ENCODE data around the gene FBF1. TPM values are rescaled to one million over a fixed set of nuclear protein-coding genes. Genes with fewer than 3 reads are reported as not detected.
"Not testable (repeated sequence)": the region's sequence is repeated elsewhere in the genome, so short reads cannot be mapped to it uniquely, and the experiment has no call there.

FBF1 gene
- total RNA-seq, 2 donors from 2014 or later, result 13.3 to 20.6 TPM

GRCh38 chr17:75876190-75876937, 64.5 kb downstream of the FBF1 start:
- peak; percentile 42 to 66 for ATAC-seq
- no peaks in the 10 kb centered on the region for H3K9me3 Mint-ChIP-seq
- peak overlapping the region; percentile 84 to 92 for H3K27ac Mint-ChIP-seq
- H3K36me3 Mint-ChIP-seq, result peaks cover 0 to 15% of the 10 kb centered on the region in 2 donors
- DNase-seq (ENCODE audit: low spot score in 2 of 2), result peak; percentile 65 to 76

GRCh38 chr17:75875940-75876189, 65.0 kb downstream of the FBF1 start:
- no peak for DNase-seq (ENCODE audit: low spot score in 2 of 2)
- no peak for ATAC-seq
- Mint-ChIP-seq H3K27ac (peak overlapping the region; percentile 44 to 84), H3K36me3 (peaks cover 0 to 15% of the 10 kb centered on the region in 2 donors), H3K9me3 (no peaks in the 10 kb centered on the region)

- H3K27ac Mint-ChIP-seq, result peak overlapping the region; percentile 44 to 84
- peaks cover 0 to 15% of the 10 kb centered on the region in 2 donors for H3K36me3 Mint-ChIP-seq
- no peak for DNase-seq (ENCODE audit: low spot score in 2 of 2)
- no peaks in the 10 kb centered on the region for H3K9me3 Mint-ChIP-seq
- no peak for ATAC-seq
Measured at GRCh38 chr17:75875182-75875939, 65.5 kb downstream of the FBF1 start.

GRCh38 chr17:75874323-75875181, 66.3 kb downstream of the FBF1 start:
- no peaks in the 10 kb centered on the region for H3K9me3 Mint-ChIP-seq
- no peak for DNase-seq (ENCODE audit: low spot score in 2 of 2)
- H3K27ac Mint-ChIP-seq, result peak overlapping the region in 1 of 2 donors; percentile 42
- peaks cover 0 to 15% of the 10 kb centered on the region in 2 donors for H3K36me3 Mint-ChIP-seq
- no peak for ATAC-seq

- peaks cover 0 to 15% of the 10 kb centered on the region in 2 donors for H3K36me3 Mint-ChIP-seq
- DNase-seq (ENCODE audit: low spot score in 2 of 2) (no peak), ATAC-seq (no peak)
- H3K27ac Mint-ChIP-seq, result peak overlapping the region in 1 of 2 donors; percentile 64
- H3K9me3 Mint-ChIP-seq, result no peaks in the 10 kb centered on the region
Measured at GRCh38 chr17:75873587-75874322, 67.1 kb downstream of the FBF1 start.

DNA sequence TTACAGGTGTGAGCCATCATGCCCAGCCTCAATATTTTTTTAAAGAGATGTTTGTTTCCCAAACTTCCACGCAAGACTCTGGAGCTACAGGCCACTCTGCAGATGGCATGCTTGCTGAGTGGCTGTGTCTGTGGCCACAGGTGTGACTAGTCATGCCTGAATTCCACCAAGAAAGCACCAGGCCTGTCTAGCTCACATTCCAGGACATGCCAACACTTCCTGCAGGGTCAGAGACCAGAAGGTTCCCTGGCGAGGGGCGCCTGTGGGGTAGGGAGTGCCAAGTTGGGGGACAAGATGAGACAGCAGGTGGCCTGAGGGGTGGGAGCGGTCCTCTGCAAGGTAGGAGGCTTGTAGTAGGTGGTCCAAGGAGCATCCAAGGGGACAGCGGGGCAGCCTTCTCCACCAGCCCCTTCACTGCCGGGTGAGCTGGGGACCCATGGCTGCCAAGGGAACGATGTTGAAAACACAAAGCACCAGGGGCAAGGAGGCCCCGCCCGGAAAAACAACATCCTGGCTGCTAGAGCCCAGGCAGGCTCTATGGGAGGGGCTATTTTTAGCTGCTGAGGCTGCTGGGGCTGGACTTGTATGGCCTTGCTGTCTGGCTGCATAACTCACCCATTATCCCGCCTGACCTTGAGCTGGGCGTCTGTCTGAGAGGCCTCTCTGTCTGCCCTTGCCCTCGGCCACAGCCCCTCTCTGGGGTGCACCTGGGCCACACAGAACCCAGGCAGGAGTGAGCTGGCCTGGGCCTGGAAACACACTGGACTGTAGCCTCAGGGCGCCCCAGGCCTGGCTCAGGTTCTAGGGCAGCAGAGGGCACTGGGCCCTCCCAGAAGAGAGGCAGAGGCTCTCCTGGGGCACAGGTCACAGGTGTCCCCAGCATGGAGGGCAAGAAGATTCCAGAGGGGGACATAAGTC, 68.1 kb downstream of the FBF1 start:
- H3K36me3 Mint-ChIP-seq, result peaks cover 0 to 13% of the 10 kb centered on the region in 2 donors
- H3K27ac Mint-ChIP-seq, result peak overlapping the region; percentile 64 to 92
- H3K9me3 Mint-ChIP-seq, result no peaks in the 10 kb centered on the region
- no peak for DNase-seq (ENCODE audit: low spot score in 2 of 2)
- no peak for ATAC-seq

DNA sequence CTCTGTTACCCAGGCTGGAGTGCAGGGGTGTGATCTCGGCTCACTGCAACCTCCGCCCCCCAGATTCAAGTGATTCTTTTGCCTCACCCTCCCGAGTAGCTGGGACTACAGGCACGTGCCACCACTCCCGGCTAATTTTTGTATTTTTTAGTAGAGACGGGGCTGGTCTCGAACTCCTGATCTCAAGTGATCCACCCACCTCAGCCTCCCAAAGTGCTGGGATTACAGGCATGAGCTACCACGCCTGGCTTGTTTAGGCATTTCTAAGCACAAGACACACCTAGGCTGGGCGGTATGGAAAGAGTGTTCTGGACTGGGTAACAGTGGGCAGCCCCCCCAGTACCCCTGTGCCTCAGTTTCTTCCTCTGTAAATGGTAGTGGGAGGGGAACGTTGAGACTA, 70.6 kb downstream of the FBF1 start:
- DNase-seq (ENCODE audit: low spot score in 2 of 2); ATAC-seq; H3K9me3 Mint-ChIP-seq; H3K36me3 Mint-ChIP-seq; H3K27ac Mint-ChIP-seq: not testable (repeated sequence)

DNA sequence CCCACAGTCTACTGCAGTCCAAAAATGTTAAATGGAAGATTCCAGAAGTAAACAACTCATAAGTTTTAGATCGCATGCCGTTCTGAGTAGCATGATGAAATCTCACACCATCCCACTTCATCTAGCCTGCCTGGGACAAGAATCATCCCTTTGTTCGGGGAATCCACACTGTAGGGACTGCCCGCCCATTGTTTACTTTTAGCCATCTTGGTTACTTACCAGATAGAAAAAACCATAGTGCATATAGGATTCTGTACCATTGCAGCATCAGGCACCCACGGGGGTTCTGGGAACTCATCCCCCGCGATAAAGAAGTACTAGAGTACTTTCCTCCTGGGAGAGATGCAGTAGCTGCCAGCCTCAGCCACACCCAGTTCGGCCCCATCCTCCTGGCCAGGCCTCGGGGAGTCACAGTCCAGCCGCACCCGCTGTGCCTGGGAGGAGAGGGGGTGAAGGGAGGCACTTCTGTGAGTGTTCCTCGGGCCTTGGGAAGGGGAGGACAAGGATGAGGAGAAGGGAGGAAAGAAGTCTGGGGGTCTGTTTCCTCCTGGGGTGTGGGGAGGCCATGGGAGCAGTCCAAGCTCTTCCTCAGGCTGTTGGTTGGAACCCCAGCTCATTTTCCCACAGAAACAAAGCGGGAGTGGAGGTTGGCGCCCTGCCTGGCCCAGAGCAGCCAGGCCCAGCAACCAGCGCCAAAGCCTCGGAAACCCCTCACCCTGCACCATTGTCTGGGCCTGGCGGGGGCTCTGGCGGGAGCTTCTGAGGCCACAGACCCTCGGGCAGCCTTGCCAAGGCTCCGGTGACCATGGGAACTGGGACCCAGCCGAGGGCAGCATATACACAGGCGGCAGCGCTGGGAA, 71.3 kb downstream of the FBF1 start:
- no peak overlapping the region for H3K27ac Mint-ChIP-seq
- no peaks in the 10 kb centered on the region for H3K36me3 Mint-ChIP-seq
- no peak for ATAC-seq
- DNase-seq (ENCODE audit: low spot score in 2 of 2), result no peak
- H3K9me3 Mint-ChIP-seq, result no peaks in the 10 kb centered on the region

DNA sequence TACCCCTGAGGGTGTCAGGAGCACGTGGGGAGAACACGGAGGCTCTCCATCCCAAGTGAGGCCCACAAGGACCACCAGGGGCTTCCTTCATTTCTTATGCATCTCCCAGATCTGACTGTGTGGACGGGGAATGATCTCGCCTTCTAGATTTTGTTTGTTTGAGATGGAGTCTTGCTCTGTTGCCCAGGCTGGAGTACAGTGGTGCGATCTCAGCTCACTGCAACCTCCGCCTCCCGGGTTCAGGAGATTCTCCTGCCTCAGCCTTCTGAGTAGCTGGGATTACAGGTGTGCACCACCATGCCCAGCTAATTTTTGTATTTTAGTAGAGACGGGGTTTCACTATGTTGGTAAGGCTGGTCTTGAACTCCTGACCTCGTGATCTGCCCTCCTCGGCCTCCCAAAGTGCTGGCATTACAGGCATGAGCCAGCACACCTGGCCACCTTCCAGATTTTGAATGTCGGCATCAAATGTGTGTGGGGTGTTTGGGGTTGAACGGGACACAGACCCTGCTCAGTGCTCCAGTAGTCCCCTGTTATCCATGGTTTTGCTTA, 72.0 kb downstream of the FBF1 start:
- peak overlapping the region in 1 of 2 donors; percentile 35 for H3K27ac Mint-ChIP-seq
- not testable (repeated sequence) for DNase-seq (ENCODE audit: low spot score in 2 of 2); H3K36me3 Mint-ChIP-seq; ATAC-seq; H3K9me3 Mint-ChIP-seq

DNA sequence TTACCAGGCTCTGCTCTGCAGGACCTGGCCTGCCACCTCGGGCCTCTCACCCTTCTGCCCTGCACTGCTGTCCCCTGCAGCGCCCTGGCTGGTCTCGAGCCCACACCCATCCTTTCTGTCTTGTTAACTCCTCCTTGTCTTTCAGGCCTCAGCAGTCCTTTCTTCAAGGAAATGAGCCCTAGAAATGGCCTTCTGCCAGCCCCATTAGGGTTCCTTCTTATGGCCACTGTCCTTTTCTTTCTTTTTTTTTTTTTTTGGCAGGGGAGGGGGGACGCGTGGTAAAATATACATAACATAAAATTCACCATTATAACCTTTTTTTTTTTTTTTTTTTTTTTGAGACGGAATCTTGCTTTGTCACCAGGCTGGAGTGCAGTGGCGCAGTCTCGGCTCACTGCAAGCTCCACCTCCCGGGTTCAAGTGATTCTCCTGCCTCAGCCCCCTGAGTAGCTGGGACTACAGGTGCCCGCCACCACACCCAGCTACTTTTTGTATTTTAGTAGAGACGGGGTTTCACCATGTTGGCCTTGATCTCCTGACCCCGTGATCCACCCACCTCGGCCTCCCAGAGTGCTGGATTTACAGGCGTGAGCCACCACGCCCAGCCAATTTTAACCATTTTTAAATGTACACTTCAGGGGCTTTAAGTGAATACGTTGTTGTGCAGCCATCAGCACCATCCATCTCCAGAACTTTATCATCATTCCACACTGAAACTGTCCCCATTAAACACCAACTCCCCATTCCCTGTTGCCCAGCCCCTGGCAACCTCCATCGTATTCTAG, 75.2 kb downstream of the FBF1 start:
- not testable (repeated sequence) for H3K9me3 Mint-ChIP-seq; H3K36me3 Mint-ChIP-seq; ATAC-seq; DNase-seq (ENCODE audit: low spot score in 2 of 2)
- peak overlapping the region in 1 of 2 donors; percentile 72 for H3K27ac Mint-ChIP-seq

DNA sequence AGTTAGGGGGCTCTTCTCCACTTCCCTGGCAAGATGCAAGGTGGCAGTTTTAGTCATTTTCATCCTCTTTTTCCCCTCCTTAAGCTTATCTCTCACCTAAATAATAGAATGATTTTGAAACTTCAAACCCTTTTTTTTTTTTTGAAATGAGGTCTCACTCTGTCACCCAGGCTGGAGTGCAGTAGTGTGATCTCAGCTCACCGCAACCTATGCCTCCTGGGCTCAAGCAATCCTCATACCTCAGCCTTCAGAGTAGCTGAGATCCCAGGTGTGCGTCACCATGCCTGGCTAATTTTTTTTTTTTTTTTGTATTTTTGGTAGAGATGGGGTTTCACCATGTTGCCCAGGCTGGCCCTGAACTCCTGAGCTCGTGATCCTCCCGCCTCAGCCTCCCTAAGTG, 76.0 kb downstream of the FBF1 start:
- H3K9me3 Mint-ChIP-seq; H3K36me3 Mint-ChIP-seq; DNase-seq (ENCODE audit: low spot score in 2 of 2): not testable (repeated sequence)
- ATAC-seq, result peak; percentile 59 to 80
- peak overlapping the region in 1 of 2 donors; percentile 72 for H3K27ac Mint-ChIP-seq

GRCh38 chr17:75864448-75864871, 76.4 kb downstream of the FBF1 start:
- Mint-ChIP-seq H3K27ac (peak overlapping the region; percentile 65 to 72), H3K9me3 (no peaks in the 10 kb centered on the region), H3K36me3 (no peaks in the 10 kb centered on the region)
- peak; percentile 72 to 80 for ATAC-seq
- DNase-seq (ENCODE audit: low spot score in 2 of 2), result peak in 1 of 2 donors; percentile 36

DNA sequence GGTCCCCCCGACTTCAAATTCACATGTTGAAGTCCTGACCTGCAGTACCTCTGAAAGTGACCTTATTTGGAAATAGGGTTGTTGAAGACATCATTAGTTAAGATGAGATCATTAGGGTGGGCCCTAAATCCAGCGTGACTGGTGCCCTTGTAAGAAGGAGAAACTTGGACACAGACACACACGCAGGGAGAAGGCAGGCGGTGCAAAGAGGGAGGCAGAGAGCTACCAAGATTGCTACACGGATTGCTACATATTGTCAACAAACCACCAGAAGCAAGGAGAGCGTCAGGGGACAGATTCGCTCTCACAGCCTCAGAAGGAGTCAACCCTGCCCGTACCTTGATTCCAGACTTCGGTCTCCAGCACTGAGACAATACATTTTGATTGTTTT, 78.9 kb downstream of the FBF1 start:
- DNase-seq (ENCODE audit: low spot score in 2 of 2) (no peak), ATAC-seq (no peak)
- H3K9me3 Mint-ChIP-seq, result no peaks in the 10 kb centered on the region
- no peak overlapping the region for H3K27ac Mint-ChIP-seq
- no peaks in the 10 kb centered on the region for H3K36me3 Mint-ChIP-seq

All from activated naive CD4-positive, alpha-beta T cell treated with anti-CD3 and anti-CD28 coated beads, Interleukin-2, amount 50 U/mL, for 72 hours (primary cell).